ENCODE results near the gene STK32C.
A peak's percentile ranks its signal among the peaks of the same experiment; 100 is the strongest.
"Not testable (repeated sequence)": the region's sequence is repeated elsewhere in the genome, so short reads cannot be mapped to it uniquely, and the experiment has no call there.

Gene STK32C

DNA sequence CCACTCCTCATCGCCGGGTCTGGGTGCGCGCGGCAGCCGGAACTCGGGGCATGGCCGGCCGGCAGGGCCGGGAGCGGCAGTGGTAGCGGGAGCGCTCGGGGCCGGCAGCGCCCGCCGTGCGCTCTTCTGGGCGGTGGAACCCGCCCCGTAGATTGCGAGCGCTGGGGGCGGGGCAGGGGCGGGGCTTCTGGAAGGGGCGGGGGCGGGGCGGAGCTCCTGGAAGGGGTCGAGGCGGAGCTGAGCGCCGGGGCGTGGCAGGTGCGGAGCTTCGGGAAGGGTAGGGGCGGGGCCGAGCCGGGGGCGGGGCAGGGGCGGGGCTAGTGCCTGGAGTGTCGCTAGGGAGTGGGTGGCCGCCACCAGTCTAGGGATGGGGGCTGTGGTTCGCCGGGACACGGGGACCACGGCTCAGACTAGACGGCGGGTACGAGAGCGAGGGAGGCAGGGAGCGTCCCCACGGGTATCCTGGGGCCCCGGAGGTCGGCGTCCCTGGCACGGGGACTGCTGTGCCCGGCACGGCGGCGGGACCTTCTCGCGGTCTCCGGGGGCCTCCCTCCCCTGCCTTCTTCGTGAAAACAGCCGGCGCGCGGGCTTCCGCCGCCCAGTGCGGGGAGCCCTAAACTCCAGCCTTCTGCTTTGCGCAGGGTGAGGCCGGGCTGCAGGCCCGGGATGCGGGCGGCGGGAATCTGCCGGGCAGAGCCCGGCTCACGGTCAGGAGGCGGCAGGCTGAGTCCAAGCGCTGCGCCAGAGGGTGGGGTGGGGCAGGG, at the start of gene STK32C:
STK32C (minus strand) TSS at position 128 of the 764 bp plus-strand sequence; CDS start at position 11, 117 bp downstream.
- DNase-seq (ENCODE audit: insufficient read length, low spot score) (peak; percentile 86), FAIRE-seq (no peak)

DNA sequence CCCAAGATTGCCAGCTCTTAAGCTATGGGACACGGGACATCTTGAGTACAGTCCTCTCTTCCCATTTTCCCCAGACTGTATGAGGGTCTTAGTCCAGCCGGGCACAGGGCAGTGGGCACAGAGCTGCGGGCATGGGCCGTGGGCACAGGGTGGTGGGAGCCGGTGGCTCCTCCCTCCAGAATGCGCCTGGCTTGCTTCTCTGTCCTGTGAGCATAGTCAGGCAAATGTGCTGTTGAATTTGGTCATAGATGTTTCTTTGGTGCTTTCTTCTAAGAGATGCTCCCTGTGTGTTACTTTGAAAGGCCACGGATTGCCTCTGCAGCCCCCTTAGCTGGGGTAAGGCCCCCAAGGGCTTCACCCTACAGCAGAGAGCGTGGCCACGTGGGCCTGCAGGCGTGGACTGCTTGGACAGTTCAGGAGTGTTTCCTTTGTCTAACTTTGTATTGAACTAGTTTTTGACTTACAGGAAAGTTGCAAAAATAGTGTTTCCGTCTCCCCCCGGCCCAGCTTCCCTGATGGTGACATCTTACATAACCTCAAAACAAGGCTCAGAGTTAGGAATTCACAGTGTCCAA, 49.0 kb upstream of the STK32C start:
- FAIRE-seq (no peak), DNase-seq (ENCODE audit: insufficient read length, low spot score) (no peak)

DNA sequence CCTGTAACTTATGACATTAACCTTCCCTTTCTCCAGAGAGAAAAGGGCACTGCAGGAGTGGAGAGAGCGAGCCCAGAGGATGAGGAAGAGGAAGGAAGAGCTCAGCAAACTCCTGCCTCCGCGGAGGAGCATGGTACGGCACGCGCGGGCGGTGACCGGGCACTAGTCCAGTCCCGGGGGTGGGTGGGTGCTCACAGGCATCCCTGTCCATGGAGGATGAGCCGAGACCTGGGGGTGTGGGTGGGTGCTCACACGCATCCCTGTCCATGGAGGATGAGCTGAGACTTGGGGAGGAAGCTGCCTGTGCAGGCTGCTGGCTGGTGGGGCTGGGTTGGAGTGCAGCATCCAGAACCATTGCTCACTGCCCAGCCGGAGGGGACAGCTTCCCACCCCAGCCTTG, 48.0 kb upstream of the STK32C start:
- no peak for FAIRE-seq
- DNase-seq (ENCODE audit: insufficient read length, low spot score) = no peak

DNA sequence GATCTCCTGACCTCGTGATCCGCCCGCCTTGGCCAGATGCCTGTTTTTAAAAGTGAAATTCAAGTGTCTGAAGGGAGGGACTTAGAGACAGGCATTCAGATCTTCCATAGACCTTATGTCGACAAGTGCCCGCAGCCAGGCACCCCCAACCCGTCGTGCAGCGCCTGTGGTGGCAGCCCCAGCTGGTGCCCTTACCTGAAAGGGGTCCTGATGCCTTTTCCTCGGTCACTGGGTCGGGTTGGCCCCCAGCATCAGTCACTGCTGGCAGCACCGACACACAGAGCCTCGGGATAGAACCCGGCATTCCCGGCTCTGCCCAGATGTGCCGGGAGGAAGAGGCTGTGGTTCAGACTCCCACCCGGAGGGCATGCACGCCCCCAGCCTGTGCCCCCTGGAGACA, 47.5 kb upstream of the STK32C start:
- no peak for DNase-seq (ENCODE audit: insufficient read length, low spot score)
- FAIRE-seq = no peak

DNA sequence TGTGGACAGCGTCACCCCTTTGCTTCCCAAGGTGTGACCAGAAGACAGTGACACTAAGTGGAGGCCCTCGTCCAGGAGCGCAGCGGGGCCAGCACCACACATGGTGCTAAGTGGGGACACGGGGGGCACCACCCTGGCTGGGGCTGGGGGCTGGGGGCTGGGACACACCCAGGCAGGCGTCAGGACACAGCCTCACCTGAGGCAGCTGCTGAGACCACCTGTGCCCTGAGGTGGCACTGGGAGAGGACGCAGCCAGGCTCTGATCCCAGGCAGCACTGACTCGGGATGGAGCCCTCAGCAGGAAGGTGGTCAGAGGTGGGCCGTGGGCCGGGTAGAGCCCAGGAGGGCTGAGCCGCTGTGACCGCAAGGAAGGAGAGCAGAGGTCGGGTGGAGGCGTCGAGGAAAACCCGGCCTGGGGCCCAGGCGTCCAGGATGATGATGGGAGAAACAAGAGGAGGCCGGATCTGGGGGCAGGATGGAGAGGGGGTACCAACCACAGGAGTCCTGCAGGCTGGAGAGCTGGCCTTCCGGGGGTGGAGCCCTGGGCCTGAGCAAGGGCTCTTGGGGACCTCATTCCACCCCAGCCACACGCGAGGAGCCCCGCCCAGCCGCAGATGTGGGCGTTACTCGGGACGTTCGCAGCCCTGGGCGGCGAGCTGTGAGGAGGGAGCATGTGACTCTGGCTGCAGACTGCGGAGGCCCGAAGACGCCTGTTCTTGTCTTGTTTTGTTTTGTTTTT, 46.8 kb upstream of the STK32C start:
- DNase-seq (ENCODE audit: insufficient read length, low spot score) (no peak), FAIRE-seq (no peak)

DNA sequence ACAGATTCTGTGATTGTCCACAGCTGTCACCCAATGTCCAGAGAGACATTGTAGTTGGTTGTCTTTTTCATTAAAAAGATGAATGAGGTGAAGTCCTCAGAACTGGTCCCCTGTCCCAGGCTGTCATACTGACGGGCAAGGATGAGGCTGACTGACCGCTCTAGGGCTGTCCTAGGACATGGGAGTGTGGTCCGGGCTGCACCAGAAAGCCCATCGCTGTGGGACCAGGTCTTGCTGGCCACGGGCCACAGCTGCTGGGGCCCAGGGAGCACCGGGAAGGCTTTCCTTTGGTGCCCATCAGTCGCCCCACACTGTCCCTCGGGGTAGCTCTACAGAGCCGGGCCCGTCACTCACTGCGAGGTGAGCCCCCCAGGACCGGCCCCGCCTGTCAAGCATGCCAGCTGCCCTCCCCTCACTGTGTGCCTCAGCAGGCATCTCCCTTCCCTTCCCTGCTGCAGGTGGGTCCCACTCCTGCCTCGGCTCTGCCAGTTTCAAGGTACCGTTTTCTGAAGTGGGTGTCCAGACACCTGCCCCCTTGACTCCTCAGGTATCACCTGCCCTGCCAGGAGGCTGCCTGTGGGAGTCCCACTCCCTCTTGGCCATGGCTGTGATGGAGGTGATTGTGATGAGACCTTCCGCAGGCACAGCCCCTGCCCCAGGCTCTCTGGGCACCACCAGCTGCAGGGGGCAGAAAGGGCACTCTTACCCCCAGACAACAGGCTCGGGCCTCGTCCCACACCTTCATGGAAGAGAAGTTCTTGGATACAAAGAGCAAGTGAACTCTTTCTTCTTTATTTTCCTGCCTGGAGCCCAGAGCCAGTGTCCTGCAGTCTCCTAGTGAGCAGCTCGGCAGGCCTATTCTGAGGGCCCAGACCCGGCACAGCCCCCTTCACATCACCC, 46.0 kb upstream of the STK32C start:
- DNase-seq (ENCODE audit: insufficient read length, low spot score) (no peak), FAIRE-seq (no peak)

DNA sequence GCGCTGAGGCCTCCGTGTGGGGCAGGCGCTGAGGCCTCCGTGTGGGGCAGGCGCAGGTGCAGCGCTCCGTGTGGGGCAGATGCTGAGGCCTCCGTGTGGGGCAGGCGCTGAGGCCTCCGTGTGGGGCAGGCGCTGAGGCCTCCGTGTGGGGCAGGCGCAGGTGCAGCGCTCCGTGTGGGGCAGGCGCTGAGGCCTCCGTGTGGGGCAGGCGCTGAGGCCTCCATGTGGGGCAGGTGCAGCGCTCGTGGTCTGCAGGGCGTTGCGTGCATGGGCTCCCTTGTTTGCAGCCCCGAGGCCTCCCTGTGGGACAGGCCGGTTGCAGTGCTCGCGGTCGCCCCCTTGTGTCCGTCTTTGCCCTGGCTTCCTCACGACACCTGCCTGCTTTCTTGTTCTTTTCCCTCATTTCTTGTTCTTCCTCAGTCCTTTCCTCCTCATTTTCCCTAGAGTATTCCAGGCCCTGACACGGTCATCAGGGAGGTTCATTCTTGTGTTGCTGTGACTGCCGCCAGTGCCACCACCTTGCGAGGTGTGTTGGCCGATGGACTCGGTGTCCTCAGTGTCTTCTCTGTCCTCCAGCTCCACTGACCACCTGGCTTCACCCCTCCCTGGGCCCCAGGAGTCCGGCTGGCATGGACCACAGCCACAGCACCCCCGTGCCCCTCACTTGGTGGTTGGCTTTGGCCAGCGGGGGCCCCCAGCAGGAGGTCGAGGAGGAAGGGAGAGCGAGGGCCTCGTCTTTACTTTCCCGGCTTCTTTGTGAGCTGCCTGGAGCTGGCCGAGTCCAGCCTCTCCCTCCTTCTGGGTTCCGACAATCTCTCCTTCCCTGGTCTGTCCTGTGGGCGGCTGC, 44.9 kb upstream of the STK32C start:
- not testable (repeated sequence) for FAIRE-seq
- peak; percentile 41 for DNase-seq (ENCODE audit: insufficient read length, low spot score)

DNA sequence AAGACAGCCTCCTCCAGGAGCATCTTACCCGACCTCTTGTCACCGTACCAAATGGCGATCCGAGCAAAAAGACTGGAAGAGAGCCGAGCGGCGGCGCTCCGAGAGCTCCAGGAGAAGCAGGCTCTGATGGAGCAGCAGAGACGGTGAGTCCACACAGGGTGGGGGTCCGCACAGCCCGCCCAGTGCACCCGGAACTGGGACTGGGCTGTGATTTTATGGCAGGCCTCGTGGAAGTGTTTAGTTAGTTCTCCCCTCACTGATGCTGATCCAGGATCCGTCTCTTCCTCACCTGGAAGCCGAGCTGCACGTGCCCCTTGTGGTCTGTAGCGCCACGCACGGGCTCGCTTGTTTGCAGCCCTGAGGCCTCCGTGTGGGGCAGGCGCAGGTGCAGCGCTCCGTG, 43.9 kb upstream of the STK32C start:
- FAIRE-seq (no peak), DNase-seq (ENCODE audit: insufficient read length, low spot score) (no peak)

DNA sequence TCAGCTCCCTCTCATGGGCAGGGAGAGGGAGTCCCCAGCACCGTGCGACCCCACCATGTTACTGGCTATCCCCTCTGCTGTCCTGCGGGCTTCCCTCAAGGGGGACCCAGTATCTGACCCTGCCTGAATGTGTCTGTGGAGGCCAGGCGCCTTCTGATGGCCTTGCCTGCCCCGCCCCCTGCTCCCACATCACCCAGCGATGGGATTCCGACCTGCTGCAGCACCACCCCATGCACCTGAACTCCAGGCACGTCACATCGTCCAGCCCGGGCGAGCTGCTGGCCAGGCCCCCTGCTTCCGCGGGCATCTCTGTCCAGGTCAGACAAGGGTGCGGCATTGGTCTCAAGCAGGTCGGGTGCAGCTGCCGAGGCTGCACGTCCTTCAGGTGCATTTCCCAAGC, 43.2 kb upstream of the STK32C start:
- DNase-seq (ENCODE audit: insufficient read length, low spot score) = no peak
- no peak for FAIRE-seq

DNA sequence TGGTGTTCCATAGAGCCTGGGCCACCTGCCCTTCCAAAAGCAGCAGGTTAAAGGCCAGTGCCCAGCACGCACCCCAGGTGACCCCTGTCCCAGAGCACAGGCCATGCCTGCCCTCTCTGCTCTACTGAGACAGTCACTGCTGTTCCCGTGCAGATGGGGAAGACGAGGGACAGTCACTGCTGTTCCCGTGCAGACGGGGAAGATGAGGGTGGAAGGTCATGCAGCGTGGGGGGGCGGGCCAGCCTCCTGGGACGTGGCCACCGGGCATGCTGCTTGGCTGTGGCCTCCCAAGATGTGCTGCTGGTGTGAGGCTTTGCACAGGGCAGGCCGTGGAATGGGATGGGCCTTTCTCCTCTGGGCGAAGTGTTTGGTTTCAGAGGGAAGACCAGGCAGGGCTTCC, 42.6 kb upstream of the STK32C start:
- DNase-seq (ENCODE audit: insufficient read length, low spot score) (no peak), FAIRE-seq (no peak)

DNA sequence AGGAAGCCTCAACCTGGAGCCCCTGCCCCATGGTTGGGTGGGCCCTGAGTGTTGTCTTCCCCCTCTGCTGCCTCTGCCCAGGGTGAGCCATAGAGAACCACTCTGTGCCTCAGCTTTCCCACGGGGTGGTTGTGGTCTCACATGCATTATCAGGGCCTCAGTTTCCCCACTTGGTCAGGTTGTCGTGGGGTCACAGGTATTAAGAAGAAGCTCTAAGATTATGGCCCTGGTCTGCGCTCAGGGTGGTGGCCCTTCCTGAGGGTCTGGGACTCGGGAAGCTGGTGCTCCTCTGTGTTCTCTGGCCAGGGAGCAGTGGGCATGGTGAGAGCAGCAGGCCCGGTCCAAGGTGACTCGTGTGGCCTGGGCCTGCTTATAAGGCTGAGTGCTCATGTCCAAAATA, 42.0 kb upstream of the STK32C start:
- DNase-seq (ENCODE audit: insufficient read length, low spot score) (no peak), FAIRE-seq (no peak)

DNA sequence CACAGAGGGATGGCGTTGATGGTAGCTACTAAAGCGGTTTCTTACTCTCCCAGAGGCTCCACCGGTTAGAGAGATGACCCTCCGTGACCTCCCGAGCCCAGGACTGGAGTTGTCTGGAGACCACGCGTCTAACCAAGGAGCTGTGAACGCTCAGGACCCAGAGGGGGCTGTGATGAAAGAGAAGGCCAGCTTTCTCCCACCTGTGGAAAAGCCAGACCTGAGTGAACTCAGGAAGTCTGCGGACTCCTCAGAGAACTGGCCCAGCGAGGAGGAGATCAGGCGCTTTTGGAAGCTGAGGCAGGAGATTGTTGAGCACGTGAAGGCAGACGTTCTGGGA, 40.1 kb upstream of the STK32C start:
- FAIRE-seq = no peak
- DNase-seq (ENCODE audit: insufficient read length, low spot score) = no peak

DNA sequence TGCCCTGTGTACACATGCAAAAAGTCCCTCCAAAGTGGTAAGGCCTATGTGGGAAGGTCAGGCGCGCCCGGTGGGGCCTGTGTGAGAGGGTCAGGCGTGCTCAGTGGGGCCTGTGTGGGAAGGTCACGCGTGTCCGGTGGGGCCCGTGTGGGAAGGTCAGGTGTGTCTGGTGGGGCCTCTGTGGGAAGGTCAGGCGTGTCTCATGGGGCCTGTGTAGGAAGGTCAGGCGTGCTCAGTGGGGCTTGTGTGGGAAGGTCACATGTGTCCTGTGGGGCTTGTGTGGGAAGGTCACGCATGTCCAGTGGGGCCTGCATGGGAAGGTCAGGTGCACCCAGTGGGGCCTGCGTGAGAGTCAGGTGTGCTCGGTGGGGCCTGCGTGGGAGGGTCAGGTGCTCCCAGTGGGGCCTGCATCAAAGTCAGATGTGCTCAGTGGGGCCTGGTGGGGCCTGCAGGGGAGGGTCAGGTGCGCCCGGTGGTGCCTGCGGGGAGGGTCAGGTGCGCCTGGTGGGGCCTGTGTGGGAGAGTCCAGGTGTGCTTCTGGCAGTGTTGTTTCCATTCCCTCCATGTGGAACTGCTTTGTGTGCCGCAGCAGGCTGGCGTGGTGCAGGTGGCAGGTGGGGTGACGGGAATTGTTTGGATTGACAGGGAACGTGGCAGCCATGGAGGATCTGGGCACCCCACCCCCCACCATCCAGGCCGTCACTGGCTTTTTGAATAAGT, 39.6 kb upstream of the STK32C start:
- DNase-seq (ENCODE audit: insufficient read length, low spot score) = no peak
- FAIRE-seq = no peak

DNA sequence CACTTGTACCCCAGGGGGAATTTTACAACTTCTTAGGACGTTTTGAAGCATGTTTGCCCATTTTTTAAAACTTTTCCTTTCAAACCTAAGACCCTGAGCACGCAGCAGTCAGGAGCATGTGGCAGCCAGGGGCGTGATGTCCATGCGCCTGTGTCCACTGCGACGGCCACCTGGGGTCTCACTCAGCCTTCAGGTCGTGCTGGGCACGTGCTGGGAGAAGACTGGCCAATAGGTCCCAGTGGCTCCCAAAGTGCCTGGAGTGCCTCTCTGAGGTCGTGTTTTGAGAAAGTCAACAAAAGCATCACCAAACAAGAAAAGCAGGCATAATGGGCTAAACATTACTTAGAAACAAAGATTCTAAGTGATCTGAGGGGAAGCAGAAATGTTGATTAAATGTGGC, 39.1 kb upstream of the STK32C start:
- DNase-seq (ENCODE audit: insufficient read length, low spot score) (no peak), FAIRE-seq (no peak)

DNA sequence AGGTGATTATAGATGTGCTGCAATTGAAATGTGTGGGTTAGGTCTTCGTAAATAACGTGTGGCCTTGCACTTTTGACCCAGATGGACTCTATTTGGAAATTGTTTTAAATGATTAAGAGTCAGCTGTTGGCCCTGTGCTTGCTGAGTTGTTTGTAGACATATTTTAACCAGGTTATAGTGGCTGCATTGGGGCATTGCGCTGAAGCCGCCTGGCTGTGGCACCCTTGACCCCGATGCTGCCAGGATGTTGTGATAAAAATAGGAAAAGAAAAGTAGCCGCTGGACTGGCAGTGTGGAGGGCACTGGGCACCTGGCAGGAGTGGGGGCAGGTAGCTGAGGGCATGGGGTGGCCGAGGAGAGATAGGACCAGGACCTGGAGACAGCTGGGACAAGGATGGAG, 37.6 kb upstream of the STK32C start:
- DNase-seq (ENCODE audit: insufficient read length, low spot score) = no peak
- FAIRE-seq = no peak

DNA sequence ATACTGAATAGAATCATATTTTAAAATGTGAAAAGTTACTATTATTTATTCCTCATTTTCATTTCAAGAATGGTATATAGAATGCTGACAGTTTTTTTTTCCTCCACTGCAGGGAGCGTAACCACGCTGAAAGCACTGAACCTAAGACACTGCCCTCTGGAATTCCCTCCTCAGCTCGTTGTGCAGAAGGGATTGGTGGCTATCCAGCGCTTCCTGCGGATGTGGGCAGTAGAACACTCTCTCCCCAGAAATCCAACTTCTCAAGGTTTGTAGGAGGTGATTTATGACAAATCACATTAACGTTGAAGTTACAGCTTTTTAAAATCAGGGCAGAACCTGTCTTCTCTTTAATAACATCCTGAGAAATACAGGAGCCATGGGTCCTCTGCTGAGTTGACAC, 36.6 kb upstream of the STK32C start:
- FAIRE-seq = no peak
- no peak for DNase-seq (ENCODE audit: insufficient read length, low spot score)

DNA sequence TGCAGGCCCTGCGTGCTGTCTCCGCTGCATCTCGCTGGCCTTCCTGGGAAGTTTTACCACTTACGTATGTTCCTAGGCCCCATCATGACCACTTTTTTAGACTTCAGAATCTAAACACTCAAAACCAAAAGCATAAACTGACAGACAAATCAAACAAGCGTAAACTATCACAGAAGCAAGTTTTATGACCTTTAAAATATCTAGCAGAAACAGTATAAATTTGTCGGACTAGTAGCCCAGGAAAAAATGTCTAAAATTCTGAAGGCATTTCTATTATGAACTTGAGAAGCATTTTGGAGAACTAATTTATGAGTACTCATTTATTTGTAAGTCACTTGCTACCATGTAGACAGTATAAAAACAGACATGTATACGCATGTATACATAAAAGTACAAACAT, 34.8 kb upstream of the STK32C start:
- FAIRE-seq (no peak), DNase-seq (ENCODE audit: insufficient read length, low spot score) (no peak)

DNA sequence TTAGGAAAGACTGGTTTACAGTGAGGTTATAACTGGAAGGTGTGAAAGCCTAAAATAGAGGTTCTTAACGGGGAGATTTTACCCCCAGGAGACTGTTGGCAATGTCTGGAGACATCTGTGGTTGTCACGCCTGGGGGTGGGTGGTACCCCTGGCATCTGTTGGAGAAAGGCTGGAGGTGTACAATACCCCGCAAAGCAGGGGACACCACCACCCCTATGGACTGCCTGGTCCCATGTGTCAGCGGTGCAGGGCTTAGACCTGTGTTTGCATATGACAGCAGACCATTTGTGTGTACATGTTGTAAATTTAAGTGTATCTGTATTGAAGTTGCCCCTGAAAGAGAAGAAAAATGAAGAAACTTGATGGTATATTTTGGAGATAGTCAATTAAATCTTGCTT, 34.0 kb upstream of the STK32C start:
- DNase-seq (ENCODE audit: insufficient read length, low spot score) (no peak), FAIRE-seq (no peak)

DNA sequence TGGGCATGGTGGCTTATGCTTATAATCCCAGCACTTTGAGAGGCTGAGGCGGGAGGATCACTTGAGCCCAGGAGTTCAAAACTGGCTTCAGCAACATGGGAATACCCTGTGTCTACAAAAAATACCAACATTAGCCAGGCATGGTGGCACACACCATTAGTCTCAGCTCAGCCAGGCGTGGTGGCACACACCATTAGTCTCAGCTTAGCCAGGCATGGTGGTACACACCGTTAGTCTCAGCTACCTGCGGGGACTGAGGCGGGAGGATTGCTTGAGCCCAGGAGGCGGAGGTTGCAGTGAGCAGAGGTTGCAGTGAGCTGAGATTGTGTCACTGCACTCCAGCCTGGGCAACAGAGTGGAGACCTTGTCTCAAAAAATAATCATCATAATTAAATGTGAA, 33.3 kb upstream of the STK32C start:
- no peak for DNase-seq (ENCODE audit: insufficient read length, low spot score)
- no peak for FAIRE-seq

DNA sequence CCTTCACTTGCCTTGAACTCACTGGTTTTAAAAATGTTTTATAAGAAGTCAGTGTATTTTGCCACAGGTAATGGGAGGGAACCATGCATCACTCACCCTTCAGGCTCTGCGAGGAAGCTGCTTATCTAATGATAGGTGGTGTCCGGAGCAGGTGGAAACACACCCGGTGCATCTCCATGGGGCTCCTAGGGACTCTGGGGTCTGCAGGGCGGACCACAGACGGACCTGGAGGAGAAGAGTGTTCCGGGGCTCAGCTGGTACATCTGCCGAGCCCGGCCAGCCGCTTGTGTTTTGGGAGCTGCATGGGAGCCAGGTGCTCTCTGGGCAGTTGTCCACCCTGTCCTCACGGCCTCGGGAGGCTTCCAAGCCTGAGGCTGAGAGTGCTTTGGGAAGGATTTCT, 31.5 kb upstream of the STK32C start:
- DNase-seq (ENCODE audit: insufficient read length, low spot score) = no peak
- no peak for FAIRE-seq
